GM19455 (cell line): ENCODE data around the gene NSMCE1.
"Not testable (repeated sequence)": the region's sequence is repeated elsewhere in the genome, so short reads cannot be mapped to it uniquely, and the experiment has no call there.

Experiments
- ATAC-seq: cut with Tn5 transposase; IDR thresholded peaks from one replicate; pipeline ENCODE4 v1.9.1; 2021; ENCODE audit not compliant: unreplicated experiment

NSMCE1 gene

GRCh38 chr16:27303256-27304100, 34.9 kb upstream of the NSMCE1 start:
- ATAC-seq: no peak

DNA sequence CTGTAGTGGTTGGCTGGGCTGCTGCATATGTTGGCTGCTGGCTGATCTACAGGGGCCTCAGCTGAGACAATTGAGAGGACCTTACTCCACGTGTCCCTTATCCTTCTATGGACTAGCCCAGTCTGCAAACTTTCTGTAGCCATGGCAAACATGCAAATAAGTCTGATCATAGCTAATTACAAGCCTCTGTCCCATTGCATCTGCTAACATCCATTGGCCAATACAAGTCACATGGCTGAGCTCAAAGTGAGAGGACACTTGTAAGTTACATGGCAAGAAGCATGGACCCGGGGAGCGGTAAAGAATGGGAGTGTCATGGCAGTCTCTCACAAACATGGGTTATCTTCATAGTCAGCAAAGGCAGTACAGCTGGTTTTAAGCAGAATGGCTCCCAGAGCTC, 33.6 kb upstream of the NSMCE1 start:
- no peak for ATAC-seq

DNA sequence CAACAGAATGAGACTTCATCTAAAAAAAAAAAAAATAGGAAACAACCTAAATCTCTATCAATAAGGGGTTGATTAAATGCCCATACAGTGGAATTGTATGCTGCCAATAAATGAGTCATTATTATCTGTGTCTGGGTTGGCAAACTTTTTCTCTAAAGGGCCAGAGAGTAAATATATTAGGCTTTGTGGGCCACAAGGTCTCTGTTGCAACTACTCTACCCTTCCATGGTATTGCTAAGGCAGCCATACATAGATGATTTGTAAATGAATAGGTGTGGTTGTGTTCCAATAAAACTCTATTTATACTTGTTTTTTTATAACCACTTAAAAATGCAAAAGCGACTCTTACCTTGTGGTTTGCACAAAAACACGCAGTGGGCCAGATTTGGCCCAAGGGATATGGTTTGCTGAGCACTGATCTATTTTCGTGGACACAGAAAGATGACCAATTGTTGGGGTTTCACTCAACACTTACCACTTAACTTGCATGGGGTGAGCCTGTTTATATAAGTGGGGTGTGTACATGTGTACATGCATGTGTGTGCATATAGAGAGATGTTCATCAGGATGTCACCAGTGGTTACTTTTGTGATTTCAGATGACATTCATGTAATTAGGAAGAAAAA, 32.8 kb upstream of the NSMCE1 start:
- ATAC-seq: no peak

GRCh38 chr16:27298132-27298531, 29.6 kb upstream of the NSMCE1 start:
- ATAC-seq: no peak

- ATAC-seq: no peak
These were observed 24.8 kb upstream of the NSMCE1 start for GRCh38 chr16:27293343-27293742.

DNA sequence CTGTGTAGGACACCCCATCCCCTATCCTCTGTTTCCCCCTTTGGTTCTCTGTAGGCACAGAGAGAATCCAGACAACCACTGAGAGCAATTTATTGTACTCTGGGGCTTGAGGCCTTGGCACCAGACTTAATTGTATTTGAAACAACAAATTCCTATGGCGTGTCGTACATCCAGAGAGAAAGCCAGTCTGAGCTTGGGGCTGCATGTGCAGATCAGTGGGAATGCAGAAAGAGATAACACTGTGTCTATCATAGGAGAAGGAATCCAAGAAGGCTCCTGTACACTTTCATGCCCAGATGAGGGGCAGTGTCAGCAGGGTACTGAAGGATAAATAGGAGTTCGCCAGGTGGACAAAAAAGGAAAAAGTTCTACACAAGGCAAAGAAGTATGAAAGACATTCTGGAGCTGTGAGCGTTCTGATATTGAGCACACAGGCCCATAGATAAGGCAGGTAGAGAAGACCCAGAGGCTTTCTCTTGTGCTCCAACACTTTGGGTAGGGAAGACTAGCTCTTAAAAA, 23.2 kb upstream of the NSMCE1 start:
- ATAC-seq: no peak

GRCh38 chr16:27291106-27291505, 22.5 kb upstream of the NSMCE1 start:
- no peak for ATAC-seq

DNA sequence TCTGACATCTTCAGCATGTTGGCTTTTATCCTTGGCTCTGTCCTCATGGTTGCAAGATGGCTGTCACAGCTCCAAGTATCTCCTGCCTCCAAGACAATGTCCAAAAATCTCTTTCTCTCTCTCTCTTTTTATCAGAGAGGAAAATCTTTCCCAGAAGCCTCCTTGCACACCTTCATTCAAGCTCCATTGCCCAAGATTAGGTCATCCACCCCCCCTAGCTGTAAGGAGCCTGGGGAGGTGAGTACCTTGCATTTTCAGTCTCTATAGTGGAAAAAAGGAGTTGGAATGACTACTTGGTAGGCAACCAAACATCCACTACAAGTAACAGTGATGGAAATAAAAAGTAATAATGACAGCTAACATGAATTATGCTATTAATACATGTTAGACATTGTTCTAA, 22.0 kb upstream of the NSMCE1 start:
- ATAC-seq: no peak

- no peak for ATAC-seq
These were observed 21.1 kb upstream of the NSMCE1 start for GRCh38 chr16:27289669-27290068.

GRCh38 chr16:27288313-27288712, 19.7 kb upstream of the NSMCE1 start:
- ATAC-seq: not testable (repeated sequence)

GRCh38 chr16:27287887-27288286, 19.3 kb upstream of the NSMCE1 start:
- ATAC-seq: no peak

- no peak for ATAC-seq
These were observed 18.7 kb upstream of the NSMCE1 start for GRCh38 chr16:27287051-27287811.

DNA sequence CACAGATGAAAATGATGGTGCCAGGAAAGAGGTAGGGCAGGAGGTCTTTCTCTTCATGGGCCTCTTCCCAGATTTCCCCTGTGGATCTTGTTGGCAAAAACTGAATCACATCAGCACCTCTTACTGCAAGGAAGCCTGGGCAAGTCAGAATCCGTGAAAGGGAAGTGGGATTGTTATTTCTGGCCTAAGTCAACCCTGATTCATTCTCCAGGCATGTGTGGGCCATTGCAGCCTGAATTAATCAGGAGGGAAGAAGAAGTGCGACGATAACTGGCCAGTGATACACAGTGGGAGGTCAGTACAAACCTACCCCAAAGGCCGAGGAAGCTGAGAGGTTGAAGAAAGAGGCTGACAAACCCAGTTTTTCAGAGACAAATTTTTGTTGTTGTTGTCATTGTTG, 17.9 kb upstream of the NSMCE1 start:
- no peak for ATAC-seq

DNA sequence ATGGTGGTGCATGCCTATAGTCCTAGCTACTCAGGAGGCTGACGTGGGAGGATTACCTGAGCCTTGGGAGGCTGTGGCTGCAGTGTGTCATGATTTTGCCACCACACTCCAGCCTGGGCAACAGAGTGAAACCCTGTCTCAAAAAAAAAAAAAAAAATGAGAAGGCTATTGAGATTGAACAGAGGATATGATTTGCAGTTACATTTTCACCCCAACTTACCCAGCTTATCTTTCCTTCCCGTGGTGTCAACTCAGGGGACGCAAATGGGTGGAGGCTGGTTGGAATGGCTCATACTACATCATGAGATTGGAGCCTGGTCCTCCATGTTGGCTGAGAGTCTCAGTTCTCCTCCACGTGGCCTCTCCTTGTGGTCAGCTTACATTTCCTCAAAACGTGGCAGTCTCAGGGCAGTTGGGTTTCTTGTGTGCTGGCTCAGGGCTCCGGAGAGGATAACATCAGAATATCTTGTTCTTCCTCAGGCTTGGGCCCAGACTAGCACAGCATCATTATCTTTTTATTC, 17.2 kb upstream of the NSMCE1 start:
- ATAC-seq: no peak

- no peak for ATAC-seq
These were observed 16.5 kb upstream of the NSMCE1 start for GRCh38 chr16:27284865-27285675.

DNA sequence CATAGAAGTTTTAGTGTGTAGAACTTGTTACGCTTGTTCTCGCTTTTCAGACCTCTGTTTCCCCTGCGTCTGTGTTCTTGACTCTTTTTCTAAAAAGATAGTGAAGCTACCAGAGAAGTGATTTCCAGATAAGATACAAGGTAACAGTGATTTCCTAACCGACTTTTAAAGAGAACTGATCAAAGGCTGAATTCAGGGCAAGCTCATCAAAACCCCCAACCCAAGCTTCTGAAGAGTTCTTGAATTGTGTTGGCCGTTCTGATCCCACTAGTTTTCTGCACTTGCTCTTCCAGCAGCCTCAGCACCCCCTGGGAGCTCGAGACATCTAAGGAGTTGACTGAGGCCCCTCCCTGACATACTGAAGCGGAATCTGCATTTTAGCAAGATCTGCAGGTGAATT, 12.7 kb upstream of the NSMCE1 start:
- no peak for ATAC-seq

DNA sequence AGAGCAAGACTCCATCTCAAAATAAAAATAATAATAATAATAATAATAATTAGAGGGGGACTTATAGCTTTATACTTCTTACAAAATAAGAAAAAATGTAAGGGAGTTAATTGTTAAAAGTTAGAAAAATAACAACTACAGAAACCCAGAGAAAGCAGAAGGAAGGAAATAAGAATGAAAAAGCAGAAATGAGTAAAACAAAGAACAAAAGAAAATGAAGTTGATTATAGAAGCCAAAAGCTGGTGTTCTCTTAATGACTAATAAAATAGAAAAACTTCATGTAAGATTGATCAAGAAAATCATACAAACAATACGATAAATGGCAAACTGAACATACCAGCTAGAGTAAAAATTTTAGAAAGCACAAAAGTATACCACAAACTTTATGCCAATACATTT, 6.8 kb upstream of the NSMCE1 start:
- ATAC-seq: no peak

GRCh38 chr16:27274424-27274874, 5.9 kb upstream of the NSMCE1 start:
- ATAC-seq: not testable (repeated sequence)

- no peak for ATAC-seq
These were observed 5.3 kb upstream of the NSMCE1 start for GRCh38 chr16:27273670-27274423.

DNA sequence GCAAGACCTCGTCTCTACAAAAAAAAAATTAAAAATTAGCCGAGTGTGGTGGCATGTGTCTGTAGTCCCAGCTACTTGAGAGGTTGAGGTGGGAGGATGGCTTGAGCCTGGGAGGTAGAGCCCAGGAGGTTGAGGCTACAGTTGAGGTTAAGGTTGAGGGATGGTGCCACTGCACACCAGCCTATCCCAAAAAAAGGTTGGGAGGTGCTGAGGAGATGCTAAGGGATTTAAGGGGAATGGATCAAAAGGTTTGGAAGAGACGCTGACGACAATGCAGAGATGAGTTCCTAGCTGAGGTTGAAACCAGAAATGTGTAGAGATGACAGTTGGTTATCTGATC, 4.7 kb upstream of the NSMCE1 start:
- ATAC-seq: no peak
